NCI-H82 treated with DMSO at 0.1 percent for 48 hours (cell line): ENCODE data around the gene SSTR4.

ENCODE experiments used
- DNase-seq: peaks from one replicate; lab custom pipeline; 2025; ENCODE audit not compliant: unreplicated experiment; lab: John Stamatoyannopoulos, UW

SSTR4 gene

DNA sequence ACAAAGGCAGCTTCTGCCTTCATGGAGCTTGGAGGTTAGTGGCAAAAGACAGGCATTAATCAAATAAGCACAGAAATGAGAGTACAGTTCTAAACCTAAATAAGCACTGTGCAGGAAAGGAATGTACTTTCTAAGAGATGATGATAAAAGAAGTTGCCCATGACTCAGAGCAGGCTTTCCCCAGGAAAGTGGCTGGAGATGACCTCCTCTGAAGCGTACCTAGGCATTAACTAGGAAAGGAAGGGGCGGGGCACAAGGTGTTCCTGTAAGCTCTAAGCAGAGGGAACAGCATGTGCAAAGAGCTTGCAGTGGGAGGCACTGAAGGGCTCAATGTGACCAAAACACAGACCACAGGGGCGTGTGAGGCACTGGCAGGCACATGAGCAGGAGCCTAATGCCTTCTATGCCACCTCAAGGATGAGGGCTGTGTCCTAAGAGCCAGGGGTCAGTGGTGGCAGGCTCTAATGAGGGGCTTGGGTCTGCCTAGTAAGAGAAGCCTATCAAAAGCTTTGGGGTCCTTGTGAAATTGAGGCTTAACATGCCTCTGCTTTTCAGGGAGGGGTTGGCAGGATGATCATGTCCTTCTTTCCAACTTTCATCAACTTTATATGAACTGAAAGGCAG is 4.9 kb downstream of the SSTR4 start:
- no peak for DNase-seq

DNA sequence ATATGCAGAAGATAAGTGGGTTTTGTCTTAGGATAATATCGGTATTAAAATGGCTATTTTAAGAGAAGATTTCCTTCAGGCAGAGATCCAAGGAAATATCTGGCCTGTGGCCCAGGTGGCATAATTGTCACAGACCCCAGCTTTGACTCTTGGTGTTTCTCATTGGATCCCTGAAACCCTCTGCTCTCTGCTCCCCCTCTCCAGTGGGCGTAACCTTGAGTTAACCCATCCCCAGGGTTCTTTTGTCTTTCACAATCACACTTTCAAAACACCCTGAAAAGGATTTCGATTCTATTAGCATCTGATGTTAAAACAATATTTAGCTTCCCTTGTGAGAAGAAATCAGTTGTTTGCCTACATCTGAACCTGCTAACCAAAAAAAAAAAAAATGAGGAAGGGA is 7.2 kb downstream of the SSTR4 start:
- DNase-seq = no peak

DNA sequence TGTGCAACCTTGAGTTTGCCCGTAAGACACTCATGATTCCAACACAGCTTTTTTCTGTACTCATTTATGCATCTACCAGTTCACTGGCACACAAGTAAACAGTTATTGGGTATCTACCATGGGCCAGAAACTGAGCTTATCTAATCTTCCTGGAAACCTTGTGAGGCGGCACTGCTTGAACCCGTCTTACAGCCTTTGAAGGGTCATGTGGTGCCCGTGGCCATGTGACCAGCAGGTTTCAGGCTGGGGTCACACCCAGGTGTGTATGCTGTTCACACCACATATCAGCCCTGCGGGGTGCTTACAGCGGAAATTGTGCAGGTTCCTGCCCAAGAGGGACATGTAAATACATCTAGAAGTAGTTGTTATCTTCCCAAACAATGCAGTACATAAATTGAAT is 8.3 kb downstream of the SSTR4 start:
- DNase-seq = no peak

DNA sequence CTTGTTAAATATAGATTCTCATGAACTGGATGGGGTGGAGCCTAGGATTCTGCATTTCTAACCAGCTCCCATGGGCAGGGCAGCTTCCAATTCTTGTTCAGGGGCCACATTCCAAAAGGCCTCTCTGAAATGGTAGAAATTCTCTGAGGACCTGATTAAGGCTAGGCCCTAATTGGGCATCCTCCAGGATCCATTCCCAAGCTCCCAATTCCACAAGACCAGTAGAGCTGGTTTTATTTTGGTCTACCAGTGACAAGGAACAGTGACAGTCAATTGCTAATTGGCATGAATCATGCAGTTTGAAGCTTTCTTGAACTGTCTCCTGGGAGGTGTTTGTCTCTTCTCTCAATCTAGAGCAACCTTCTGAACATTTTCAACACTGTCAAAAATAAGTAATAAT is 11.3 kb downstream of the SSTR4 start:
- DNase-seq = no peak

DNA sequence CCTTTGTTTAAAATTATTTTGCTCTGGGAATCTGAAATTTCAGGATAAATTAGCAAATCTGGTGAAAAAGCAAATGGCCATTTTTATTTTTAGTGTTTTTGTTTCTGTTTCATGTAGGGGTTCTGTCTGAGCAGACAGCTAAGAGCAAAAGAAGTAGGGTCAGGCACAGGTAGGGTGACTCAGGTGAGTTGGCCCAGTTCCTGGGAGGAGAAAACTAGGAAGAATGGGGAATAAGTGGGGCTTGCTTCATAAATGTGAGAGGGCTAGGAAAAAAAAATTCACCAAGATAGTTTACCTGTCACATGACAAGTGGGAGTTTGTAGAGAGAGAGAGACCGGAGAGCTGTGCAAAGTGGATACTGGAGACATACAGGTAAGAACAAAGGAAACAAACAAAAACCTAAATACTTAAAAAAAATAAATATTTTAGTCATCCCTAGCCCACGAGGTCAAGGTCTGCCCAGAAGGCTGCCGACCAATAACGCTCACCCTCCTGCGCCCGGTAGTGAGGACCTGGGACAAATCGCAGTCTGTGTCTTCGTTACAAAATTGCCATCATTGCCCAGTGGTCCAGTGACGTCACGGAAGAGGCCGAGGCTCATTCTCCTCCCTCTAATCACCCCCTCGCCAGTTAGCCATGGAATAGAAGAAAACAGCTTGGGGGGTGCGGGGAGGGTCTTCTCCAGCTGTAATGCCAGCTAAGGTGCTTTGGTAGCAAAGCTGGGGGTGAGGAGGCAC is 12.1 kb downstream of the SSTR4 start:
- no peak for DNase-seq

GRCh38 chr20:23047738-23048214 is 12.7 kb downstream of the SSTR4 start:
- no peak for DNase-seq

DNA sequence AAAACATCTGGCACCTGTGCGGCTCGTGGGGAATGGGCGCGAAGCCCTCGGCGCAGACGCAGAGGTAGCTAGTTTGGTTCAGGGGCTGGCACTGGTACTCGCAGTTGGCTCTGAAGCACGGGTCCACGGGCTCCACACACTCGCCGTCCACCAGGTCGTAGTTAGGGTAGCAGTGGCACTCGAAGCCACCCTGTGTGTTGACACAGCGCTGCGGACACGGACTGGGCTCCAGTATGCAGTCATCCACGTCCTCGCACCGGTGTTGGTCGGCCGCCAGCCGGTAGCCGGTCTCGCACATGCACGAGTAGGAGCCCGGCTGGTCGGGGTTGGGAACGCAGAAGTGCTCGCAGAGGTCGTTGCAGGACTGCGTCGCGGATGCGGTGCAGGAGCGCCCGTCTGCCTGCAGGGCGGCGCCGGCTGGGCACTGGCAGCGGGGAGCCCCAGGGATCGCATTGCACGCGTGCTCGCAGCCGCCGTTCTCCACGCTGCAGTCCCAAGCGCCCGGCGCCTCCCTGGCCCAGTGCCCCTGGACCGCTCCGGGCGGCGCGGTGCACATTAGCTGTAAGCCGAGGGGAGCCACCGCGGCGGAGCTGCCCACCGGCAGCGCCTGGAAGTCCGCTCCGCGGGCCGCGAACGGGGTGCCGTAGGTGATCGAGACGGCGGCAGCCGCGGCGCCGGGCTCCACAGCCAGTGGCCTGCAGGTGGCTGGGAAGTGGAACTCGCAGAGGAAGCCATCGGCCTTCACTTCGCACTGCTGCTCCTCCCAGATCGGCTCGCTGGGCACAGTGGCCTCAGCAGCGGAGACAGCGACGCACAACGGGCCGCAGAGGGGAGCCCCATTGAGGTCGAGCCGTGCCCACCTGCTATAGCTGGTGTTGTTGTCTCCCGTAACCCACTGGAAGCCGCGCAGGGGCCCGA is 13.4 kb downstream of the SSTR4 start:
- DNase-seq = no peak

DNA sequence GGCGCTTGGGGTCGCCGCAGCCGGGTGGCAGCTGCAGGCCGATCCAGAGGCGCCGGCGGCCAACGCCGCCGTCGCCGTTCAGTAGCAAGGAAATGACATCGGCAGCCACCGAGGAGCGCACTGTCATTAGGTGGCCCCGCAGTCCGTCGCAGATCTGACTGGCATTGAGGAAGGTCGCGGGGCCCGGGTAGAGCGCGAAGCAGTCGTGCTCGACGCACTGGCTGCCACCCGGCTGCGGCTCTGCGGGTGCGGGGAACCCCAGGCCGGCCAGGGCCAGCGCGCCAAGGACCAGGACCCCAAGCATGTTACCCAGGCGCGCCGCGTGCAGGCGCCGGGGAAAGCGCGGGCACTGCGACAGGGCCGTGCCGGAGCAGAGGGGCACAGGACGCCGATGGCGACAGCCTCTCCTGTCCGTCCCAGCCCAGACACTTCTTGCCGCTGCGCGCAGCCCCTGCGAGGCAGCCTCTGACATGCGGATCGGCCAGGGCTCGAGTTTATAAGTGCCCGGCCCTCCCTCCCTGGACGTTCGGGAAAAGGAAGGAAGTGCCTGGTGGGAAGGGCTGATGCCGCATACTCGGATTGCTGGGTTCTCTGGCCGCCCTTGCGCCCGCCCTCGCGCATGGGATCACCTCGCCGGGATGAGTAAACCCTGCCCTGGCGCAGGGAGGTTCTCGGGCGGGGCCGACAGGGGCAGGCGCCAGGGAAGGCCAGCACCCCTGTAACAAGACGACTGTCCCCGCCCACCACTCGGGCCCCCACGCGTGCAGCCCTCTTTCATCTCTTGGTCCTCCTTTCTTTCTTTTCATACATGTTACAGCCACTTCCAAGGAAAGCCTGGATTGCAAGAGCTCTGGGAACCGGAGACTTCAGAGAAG is 14.3 kb downstream of the SSTR4 start, which contains the start of gene THBD:
Gene THBD, minus strand, starts transcription at position 472 of the 875 bp plus-strand sequence. Its CDS starts 168 bp downstream, at position 304.
- DNase-seq = no peak

- no peak for DNase-seq
Observed at GRCh38 chr20:23050076-23050838, 15.1 kb downstream of the SSTR4 start.

GRCh38 chr20:23050847-23051627 is 15.9 kb downstream of the SSTR4 start:
- no peak for DNase-seq

DNA sequence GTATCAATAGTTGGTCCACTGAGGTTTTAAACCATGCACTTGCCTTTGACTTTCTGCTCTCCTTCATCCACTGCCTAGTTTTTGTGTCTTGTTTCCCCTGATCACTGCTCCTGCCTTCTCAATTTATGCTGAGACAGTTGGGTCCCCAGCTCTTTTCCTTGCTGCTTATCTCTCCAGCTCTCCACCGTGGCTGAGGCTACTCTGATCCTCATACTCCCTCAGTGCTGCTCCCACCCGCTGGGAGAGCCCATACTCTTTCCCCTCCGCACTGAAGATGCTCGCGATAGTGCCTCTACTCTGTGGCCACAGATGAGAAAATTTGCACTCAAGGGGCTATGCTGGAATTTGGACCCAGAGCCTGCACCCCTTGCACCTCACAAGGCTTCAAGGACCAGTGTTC is 17.8 kb downstream of the SSTR4 start:
- no peak for DNase-seq

DNA sequence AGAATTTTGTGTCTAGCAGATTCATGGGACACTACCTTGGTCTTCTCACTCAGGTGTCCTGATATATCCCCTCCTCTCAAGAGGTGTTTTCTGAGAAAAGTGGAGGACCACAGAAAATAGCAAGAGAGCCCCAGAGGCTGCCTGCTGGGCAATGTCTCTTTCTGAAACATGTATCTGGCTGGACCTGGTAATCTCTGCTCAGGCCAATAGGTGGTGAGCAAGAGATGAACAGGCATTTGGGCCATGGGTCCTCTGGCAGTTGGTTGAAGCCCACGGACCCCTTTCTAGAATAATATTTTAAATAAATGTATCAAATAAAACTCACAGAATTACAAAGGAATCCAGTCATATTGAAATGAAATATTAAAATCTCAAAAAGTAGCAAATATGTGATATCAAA is 23.1 kb downstream of the SSTR4 start:
- DNase-seq = no peak

DNA sequence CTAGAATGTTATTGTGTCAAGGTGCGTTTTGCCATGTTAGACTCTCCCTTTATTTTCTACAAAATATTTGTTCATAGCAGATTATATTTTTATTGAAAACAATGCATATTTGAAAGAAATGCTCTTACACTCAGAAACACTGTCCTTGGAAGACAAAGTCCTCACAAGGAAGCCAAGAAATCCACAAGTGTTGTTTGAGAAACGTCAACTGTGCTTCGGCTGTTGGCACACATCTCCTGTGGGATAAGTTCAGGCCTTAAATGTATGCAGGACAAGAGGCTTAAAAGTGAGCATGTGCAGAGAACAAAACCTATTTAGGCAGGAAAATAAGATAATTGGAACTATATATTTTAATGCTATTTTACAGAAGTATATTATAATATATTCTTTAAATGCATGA is 23.9 kb downstream of the SSTR4 start:
- no peak for DNase-seq

- no peak for DNase-seq
Observed at GRCh38 chr20:23059846-23060245, 24.7 kb downstream of the SSTR4 start.

DNA sequence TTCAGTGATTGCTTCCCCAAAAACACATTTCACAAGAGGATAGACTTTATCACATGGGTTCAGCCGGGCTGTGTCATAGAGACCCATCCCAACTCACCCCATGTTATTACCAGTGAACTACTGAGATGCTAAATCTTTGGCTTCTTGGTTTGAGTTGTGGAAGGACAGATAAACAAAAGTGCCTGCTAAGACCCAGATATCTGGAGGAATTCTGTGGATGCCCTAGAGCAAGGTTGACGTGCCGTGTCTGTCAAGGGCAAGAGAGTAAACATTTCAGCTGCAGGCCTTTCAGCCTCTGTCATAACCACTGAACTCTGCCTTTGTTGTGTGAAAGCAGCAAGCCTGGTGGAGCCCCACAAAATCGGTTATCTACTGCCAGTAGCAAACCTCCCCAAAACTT is 25.5 kb downstream of the SSTR4 start:
- no peak for DNase-seq

DNA sequence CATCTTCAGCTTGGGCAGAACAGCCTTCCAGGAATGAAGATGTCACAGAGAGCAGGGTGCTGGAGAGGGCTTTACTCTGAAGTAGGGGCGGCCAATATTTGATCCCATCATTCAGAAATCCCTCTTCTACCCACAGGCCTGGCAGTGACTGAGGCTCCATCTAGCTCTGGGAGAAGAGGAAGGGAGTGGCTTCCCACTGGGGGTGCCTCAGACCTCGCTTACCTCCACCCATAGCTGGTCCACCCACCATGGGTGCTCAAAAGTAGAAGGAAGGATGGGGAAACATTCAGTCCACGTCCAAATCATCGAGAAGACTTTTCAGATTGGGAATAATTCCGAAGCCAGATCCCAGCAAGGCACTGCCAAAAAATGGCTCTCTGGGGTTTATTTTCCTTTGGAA is 26.1 kb downstream of the SSTR4 start:
- DNase-seq = no peak

DNA sequence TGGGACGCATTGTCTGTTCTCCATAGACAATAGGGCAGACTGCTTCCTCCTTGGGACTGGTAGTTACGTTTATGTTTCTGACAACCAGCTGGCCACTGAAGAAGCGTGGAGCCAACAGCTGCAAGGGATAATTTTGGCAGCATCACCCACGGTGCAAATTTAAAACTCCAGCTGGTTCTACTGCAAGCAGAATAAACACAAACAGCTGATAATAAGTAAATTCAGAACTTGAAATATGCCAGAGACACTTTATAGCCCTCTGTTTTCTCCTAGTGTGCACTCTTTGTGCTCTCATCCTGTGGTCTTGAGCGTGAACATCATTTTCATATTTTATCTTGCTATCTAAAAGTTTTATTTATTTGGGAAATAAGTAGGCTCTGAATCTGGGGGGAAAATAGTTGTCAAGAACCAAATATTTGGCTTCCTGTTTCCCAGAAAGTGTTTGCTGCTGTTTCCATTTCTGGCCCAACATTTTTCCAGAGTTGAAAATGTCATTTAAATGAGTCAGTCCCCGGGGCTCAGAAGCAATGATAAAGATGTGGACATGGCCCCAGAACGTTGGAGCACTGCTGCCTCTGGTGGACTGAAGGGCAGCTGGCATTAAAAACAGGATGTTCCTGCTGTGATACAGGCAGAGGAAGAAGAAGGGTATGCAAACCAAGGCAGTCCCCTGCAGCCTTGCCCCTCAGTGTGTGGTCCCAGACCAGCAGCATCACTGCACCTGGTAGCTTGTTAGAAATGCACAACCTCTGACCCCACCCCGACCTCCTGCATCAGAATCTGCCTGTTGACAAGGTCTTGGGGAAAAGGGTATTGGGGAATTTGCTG is 26.8 kb downstream of the SSTR4 start:
- DNase-seq = no peak

DNA sequence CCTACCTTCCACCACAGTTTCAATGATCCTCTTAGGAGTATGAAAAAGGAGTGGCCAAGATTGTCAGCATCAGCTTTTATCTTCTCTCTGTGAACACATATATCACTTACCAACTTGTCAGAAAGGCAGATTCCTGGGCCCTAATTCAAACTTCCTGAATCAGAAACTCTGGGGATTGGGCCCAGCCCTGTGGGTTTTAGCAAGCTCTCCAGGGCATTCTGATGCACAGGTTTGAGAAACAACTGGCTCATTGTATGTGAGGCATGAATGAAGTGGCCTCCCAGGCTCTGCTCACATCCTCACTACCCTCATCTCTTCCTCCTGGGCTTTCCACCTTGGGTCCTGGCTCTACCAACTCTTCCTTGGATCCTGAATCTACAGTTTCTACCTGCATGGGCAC is 27.5 kb downstream of the SSTR4 start:
- no peak for DNase-seq
